ENCODE results near the gene TBC1D13. TPM values are rescaled to one million over a fixed set of nuclear protein-coding genes. Genes with fewer than 3 reads are reported as not detected.
A peak's percentile ranks its signal among the peaks of the same experiment; 100 is the strongest.

The TBC1D13 gene
- total and polyA plus RNA-seq, 2 of the 13 experiments (the other 11 are each of a cell fraction or from before 2014, with no cell fraction given), result 17.9 to 19.7 TPM

DNA sequence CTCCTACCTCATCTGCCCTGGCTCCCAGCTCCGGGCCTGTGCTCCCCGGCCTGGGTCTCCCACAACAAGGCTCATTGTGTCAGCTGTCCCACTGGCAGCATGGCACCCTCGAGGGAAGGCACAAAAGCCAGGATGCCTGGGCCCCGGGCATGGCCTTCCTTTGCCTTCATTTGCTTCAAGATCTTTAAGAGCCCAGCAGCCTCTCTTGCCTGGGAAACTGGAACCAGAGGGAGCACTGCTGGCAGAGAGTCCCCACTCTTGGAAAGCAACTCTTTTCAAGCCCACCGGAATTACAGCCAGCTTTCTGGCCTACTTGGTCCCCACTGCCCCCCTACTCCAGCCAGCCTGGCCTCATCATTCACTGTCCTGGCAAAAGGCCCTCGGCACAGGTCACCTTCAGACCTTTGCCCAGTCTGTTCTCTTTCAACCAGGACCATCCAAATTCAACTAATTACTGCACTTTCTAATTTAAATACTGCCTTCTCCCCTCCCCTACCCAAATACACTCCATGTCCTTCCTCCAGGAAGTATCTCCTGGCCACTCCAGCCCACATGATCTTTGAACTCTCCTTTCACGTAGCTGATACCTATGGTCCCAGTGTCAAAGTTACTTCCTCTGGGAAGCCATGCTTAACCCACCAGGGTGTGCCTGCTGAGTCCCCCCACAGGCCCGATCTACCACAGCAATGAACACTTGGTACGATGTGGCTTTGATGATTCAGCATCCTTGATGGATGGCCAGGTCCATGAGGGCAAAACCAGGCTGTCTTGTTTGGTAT, 24.2 kb upstream of the TBC1D13 start (continued):
- TF ChIP-seq, protein P1, sequence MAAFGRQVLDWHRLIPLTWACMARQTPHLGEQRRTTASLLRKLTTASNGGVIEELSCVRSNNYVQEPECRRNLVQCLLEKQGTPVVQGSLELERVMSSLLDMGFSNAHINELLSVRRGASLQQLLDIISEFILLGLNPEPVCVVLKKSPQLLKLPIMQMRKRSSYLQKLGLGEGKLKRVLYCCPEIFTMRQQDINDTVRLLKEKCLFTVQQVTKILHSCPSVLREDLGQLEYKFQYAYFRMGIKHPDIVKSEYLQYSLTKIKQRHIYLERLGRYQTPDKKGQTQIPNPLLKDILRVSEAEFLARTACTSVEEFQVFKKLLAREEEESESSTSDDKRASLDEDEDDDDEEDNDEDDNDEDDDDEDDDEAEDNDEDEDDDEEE (CRISPR knock-in tag; IDR thresholded peaks at IDR 0.05), result no peak
- TF ChIP-seq HNF4G (IDR thresholded peaks at IDR 0.05; ENCODE audit: borderline replicate concordance, low read depth, low read length), result peak; percentile 62; the same call in 1 of the 2 replicates
- no peak for TF ChIP-seq HNF4G (CRISPR knock-in tag; IDR thresholded peaks at IDR 0.05; ENCODE audit: borderline replicate concordance, low read depth)
- no peak for TF ChIP-seq FIP1L1 (IDR thresholded peaks at IDR 0.05; ENCODE audit: borderline replicate concordance, insufficient read depth, low read depth, low read length)
- no peak for TF ChIP-seq BRD4 (CRISPR knock-in tag; IDR thresholded peaks at IDR 0.05)
- TF ChIP-seq HNF4A (CRISPR knock-in tag; IDR thresholded peaks at IDR 0.05), result peak; percentile 89
- TF ChIP-seq SNRNP70 (IDR thresholded peaks at IDR 0.05; ENCODE audit: low read depth, low read length), result no peak
- TF ChIP-seq ZNF326 (CRISPR knock-in tag; IDR thresholded peaks at IDR 0.05; ENCODE audit: borderline replicate concordance), result no peak
- TF ChIP-seq ZFP62 (CRISPR knock-in tag; IDR thresholded peaks at IDR 0.05), result no peak
- TF ChIP-seq, protein P2, sequence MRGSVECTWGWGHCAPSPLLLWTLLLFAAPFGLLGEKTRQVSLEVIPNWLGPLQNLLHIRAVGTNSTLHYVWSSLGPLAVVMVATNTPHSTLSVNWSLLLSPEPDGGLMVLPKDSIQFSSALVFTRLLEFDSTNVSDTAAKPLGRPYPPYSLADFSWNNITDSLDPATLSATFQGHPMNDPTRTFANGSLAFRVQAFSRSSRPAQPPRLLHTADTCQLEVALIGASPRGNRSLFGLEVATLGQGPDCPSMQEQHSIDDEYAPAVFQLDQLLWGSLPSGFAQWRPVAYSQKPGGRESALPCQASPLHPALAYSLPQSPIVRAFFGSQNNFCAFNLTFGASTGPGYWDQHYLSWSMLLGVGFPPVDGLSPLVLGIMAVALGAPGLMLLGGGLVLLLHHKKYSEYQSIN (CRISPR knock-in tag; IDR thresholded peaks at IDR 0.05; ENCODE audit: borderline replicate concordance), result no peak
- no peak for TF ChIP-seq PHF21A (CRISPR knock-in tag; IDR thresholded peaks at IDR 0.05)
- no peak for TF ChIP-seq ZNF850 (CRISPR knock-in tag; conservative IDR thresholded peaks at IDR 0.05)
- TF ChIP-seq SPEN (CRISPR knock-in tag; IDR thresholded peaks at IDR 0.05; ENCODE audit: low read depth), result peak; percentile 48
- TF ChIP-seq HIVEP1 (CRISPR knock-in tag; IDR thresholded peaks at IDR 0.05), result no peak
- TF ChIP-seq ZNF670 (CRISPR knock-in tag; IDR thresholded peaks at IDR 0.05; ENCODE audit: borderline replicate concordance), result no peak
- no peak for TF ChIP-seq NFATC3 (CRISPR knock-in tag; IDR thresholded peaks at IDR 0.05)
- TF ChIP-seq, protein P3, sequence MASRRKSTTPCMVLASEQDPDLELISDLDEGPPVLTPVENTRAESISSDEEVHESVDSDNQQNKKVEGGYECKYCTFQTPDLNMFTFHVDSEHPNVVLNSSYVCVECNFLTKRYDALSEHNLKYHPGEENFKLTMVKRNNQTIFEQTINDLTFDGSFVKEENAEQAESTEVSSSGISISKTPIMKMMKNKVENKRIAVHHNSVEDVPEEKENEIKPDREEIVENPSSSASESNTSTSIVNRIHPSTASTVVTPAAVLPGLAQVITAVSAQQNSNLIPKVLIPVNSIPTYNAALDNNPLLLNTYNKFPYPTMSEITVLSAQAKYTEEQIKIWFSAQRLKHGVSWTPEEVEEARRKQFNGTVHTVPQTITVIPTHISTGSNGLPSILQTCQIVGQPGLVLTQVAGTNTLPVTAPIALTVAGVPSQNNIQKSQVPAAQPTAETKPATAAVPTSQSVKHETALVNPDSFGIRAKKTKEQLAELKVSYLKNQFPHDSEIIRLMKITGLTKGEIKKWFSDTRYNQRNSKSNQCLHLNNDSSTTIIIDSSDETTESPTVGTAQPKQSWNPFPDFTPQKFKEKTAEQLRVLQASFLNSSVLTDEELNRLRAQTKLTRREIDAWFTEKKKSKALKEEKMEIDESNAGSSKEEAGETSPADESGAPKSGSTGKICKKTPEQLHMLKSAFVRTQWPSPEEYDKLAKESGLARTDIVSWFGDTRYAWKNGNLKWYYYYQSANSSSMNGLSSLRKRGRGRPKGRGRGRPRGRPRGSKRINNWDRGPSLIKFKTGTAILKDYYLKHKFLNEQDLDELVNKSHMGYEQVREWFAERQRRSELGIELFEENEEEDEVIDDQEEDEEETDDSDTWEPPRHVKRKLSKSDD (CRISPR knock-in tag; IDR thresholded peaks at IDR 0.05; ENCODE audit: low read depth), result no peak
- peak; percentile 16; the same call in 1 of the 2 replicates for TF ChIP-seq ERF (CRISPR knock-in tag; IDR thresholded peaks at IDR 0.05)
- TF ChIP-seq MIXL1 (CRISPR knock-in tag; IDR thresholded peaks at IDR 0.05), result peak; percentile 47
- no peak for TF ChIP-seq RFXANK (CRISPR knock-in tag; IDR thresholded peaks at IDR 0.05)
- no peak for TF ChIP-seq ZNF160 (CRISPR knock-in tag; IDR thresholded peaks at IDR 0.05)
- TF ChIP-seq ZNF331 (CRISPR knock-in tag; IDR thresholded peaks at IDR 0.05), result no peak; the same call in 1 of the 2 replicates
- TF ChIP-seq SOX13 (IDR thresholded peaks at IDR 0.05), result no peak
- TF ChIP-seq SOX13 (CRISPR knock-in tag; conservative IDR thresholded peaks at IDR 0.05 in 1 of 2, IDR thresholded peaks at IDR 0.05 in 1 of 2), result peak in 1 of 2 experiments; percentile 12; a peak in 1 of 4 replicates
- TF ChIP-seq ZNF232 (CRISPR knock-in tag; IDR thresholded peaks at IDR 0.05; ENCODE audit: borderline replicate concordance), result no peak
- peak; percentile 98 for TF ChIP-seq ELF3 (CRISPR knock-in tag; IDR thresholded peaks at IDR 0.05)
- 0 out of 2 replicates have a peak, but pooled peaks have one; percentile 23 for TF ChIP-seq POGZ (CRISPR knock-in tag; IDR thresholded peaks at IDR 0.05)
- TF ChIP-seq RXRB (CRISPR knock-in tag; IDR thresholded peaks at IDR 0.05; ENCODE audit: borderline replicate concordance), result peak; percentile 31; the same call in 1 of the 2 replicates
